SIG-M5 treated with dmso at 0.1 percent for 504 hours (cell line): ENCODE results near the gene ARL6IP6.

Experiments
- DNase-seq: peaks from one replicate; lab custom pipeline; 2025; ENCODE audit not compliant: unreplicated experiment; lab: John Stamatoyannopoulos, UW

ARL6IP6 gene

DNA sequence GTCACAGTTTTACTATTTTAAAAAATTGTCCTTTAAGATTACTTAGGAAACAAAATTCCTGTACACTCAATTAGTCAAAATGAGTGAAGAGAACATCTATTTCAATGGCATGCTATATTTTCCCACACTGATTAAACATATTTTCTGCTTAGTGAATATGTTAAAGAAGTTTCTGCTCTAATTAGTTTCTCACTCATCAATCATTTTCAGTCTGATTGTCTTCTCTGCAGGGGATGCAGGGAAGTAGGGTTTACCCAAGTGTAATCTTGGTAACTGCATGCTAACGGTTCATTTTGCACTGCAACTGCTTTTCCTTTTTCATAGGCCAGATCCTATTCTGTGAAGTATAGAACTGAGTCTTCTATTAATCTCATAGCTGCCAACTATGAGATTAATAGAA, 78.5 kb downstream of the ARL6IP6 start:
- DNase-seq, result no peak

DNA sequence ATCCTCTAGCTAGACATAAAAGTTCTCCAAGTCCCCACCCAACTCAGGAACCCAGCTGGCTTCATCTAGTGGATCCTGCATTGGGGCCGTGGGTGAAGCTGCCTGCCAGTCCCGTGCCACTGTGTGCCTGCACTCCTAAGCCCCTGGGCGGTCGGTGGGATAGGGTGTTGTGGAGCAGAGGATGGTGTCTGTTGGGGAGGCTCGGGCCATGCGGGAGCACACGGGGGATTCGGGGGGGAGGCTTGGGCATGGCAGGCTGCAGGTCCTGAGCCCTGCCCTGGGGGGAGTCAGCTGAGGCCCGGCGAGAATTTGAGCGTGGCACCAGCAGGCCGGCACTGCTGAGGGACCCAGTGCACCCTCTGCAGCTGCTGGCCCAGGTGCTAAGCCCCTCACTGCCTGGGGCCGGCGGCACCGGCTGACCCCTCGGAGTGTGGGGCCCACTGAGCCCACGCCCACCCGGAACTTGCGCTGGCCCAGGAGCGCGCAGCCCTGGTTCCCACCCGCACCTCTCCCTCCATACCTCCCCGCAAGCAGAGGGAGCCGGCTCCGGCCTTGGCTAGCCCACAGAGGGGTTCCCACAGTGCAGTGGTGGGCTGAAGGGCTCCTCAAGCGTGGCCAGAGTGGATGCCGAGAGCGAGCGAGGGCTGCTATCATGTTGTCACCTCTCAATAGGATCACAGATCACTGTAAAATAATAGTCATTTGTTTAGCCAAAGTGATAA, 86.4 kb downstream of the ARL6IP6 start:
- no peak for DNase-seq

DNA sequence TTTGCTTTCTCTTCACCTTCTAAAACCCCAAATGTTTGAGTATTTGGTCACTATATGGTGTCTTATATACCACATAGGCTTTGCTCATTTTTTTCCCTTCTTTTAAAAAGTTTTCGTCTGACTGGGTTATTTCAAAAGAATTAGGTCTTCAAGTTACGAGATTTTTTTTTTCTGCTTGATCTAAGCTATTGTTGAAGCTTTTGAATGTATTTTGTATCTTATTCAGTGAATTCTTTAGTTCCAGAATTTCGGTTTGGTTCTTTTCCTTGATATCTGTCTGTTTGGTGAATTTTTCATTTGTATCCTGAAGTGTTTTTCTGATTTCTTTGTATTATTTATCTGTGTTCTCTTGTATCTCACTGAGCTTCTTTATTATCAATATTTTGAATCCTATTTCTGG, 93.5 kb downstream of the ARL6IP6 start:
- no peak for DNase-seq
